ENCODE measurements around the gene CDC42BPA.

DNA sequence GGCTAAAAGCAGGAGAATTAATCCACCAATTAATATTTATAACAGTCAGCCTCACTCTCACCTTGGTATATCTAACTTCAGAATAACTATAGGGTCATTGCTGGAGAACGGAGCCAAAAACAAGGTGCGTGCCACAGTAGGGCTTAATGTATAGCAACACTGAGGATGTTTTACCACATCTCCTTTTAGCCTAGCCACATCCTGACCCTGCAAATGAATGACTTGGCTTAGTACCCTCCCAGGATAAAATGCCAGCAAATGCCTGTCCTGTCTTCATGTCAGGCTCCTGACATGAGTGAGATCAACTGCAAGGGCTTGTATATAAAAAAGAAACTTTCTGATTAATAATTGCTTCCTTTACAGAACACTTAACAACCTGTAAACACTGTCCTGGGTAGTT, 2.7 kb upstream of the CDC42BPA start:
- TF ChIP-seq, protein P1, sequence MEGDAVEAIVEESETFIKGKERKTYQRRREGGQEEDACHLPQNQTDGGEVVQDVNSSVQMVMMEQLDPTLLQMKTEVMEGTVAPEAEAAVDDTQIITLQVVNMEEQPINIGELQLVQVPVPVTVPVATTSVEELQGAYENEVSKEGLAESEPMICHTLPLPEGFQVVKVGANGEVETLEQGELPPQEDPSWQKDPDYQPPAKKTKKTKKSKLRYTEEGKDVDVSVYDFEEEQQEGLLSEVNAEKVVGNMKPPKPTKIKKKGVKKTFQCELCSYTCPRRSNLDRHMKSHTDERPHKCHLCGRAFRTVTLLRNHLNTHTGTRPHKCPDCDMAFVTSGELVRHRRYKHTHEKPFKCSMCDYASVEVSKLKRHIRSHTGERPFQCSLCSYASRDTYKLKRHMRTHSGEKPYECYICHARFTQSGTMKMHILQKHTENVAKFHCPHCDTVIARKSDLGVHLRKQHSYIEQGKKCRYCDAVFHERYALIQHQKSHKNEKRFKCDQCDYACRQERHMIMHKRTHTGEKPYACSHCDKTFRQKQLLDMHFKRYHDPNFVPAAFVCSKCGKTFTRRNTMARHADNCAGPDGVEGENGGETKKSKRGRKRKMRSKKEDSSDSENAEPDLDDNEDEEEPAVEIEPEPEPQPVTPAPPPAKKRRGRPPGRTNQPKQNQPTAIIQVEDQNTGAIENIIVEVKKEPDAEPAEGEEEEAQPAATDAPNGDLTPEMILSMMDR (IDR thresholded peaks at IDR 0.05), result no peak
- TF ChIP-seq EP300 (IDR thresholded peaks at IDR 0.05; ENCODE audit: low read depth), result no peak
- no peak for TF ChIP-seq POLR2AphosphoS5 (IDR thresholded peaks at IDR 0.05)
- TF ChIP-seq POLR2A (IDR thresholded peaks at IDR 0.05), result no peak
